MM.1S (cell line): Measurements from ENCODE around the gene LSM10.

Source experiments
- DNase-seq: peaks from one replicate; pipeline ENCODE4 v3.0.0-alpha.2; 2015
- H2AFZ ChIP-seq: fragments of 300-600 bp; sonication (generic); 2 replicates; pipeline ENCODE4 v1.6.0; 2016; ENCODE audit warnings: antibody characterized with exemption, low read length
- H3F3A ChIP-seq: fragments of 300-600 bp; sonication (generic); 2 replicates; pipeline ENCODE4 v1.6.1; 2016; ENCODE audit warnings: mild to moderate bottlenecking, antibody characterized with exemption, low read length, moderate library complexity, mixed read lengths; ENCODE audit not compliant: insufficient read depth
- H3K27ac ChIP-seq: fragments of 300-600 bp; sonication (generic); 2 replicates; pipeline ENCODE4 v1.5.1; 2016; ENCODE audit warnings: mild to moderate bottlenecking, low read length
- H3K27me3 ChIP-seq: fragments of 300-600 bp; sonication (generic); replicated peaks from 2 replicates; pipeline ENCODE4 v1.6.0; 2016; ENCODE audit warnings: low read length; ENCODE audit not compliant: insufficient read depth
- H3K36me3 ChIP-seq: fragments of 300-600 bp; sonication (generic); replicated peaks from 2 replicates; pipeline ENCODE4 v1.6.1; 2016; ENCODE audit warnings: mild to moderate bottlenecking, low read length, mixed read lengths; ENCODE audit not compliant: insufficient read depth
- H3K4me1 ChIP-seq: fragments of 300-600 bp; sonication (generic); 2 replicates; pipeline ENCODE4 v1.6.1; 2016; ENCODE audit warnings: low read length, mixed read lengths
- H3K4me2 ChIP-seq: fragments of 300-600 bp; sonication (generic); 2 replicates; pipeline ENCODE4 v1.6.0; 2016; ENCODE audit warnings: low read depth, low read length
- H3K4me3 ChIP-seq: fragments of 300-600 bp; sonication (generic); 2 replicates; pipeline ENCODE4 v1.5.1; 2016; ENCODE audit warnings: low read length, mixed read lengths
- H3K79me2 ChIP-seq: fragments of 300-600 bp; sonication (generic); 2 replicates; pipeline ENCODE4 v1.6.1; 2016; ENCODE audit warnings: mixed run types, low read length, mixed read lengths
- H3K9ac ChIP-seq: fragments of 300-600 bp; sonication (generic); 2 replicates; pipeline ENCODE4 v1.6.1; 2016; ENCODE audit warnings: low read length, mixed read lengths
- H3K9me2 ChIP-seq: fragments of 300-600 bp; sonication (generic); replicated peaks from 2 replicates; pipeline ENCODE4 v1.6.1; 2016; ENCODE audit warnings: mild to moderate bottlenecking, low read length, mixed read lengths; ENCODE audit not compliant: insufficient read depth
- H3K9me3 ChIP-seq: fragments of 300-600 bp; sonication (generic); replicated peaks from 2 replicates; pipeline ENCODE4 v1.6.1; 2016; ENCODE audit warnings: mild to moderate bottlenecking, low read length, mixed read lengths; ENCODE audit not compliant: insufficient read depth
- H4K20me1 ChIP-seq: fragments of 300-600 bp; sonication (generic); 2 replicates; pipeline ENCODE4 v1.6.1; 2016; ENCODE audit warnings: mild to moderate bottlenecking, low read length, moderate library complexity, mixed read lengths; ENCODE audit not compliant: insufficient read depth
- CTCF ChIP-seq: fragments of 300-600 bp; sonication (generic); IDR thresholded peaks from 2 replicates; pipeline ENCODE4 v1.5.1; 2016; ENCODE audit warnings: antibody characterized with exemption, low read length, mixed read lengths
- EZH2 ChIP-seq: fragments of 300-600 bp; sonication (generic); optimal IDR thresholded peaks from 2 replicates; pipeline ENCODE3; 2017; ENCODE audit warnings: low read depth, mild to moderate bottlenecking, antibody characterized with exemption, low read length, mixed read lengths
- EZH2phosphoT487 ChIP-seq: fragments of 300-600 bp; sonication (generic); IDR thresholded peaks from 2 replicates; pipeline ENCODE4 v1.6.1; 2018; ENCODE audit warnings: antibody characterized with exemption, low read length

Gene LSM10

GRCh38 chr1:36397378-36398230 is at the start of gene LSM10:
Gene LSM10 (minus strand): TSS chr1:36397908. CDS start chr1:36394129, 3,779 bp downstream.
- Histone ChIP-seq H2AFZ (peak within 1 kb of the TSS; percentile 90), H3K9me2 (no peaks in the 10 kb centered on the region), H3K27ac (peak within 1 kb of the TSS; percentile 54; the same call in 1 of the 2 replicates), H3K4me2 (peak within 1 kb of the TSS; percentile 84), H3K4me1 (peaks cover 2% of the 10 kb centered on the region; the same call in 1 of the 2 replicates), H4K20me1 (no peaks in the 10 kb centered on the region), H3K4me3 (peak within 1 kb of the TSS; percentile 77), H3F3A (no peaks in the 10 kb centered on the region), H3K36me3 (no peaks in the 10 kb centered on the region), H3K9me3 (no peaks in the 10 kb centered on the region), H3K9ac (peak within 1 kb of the TSS; percentile 81), H3K27me3 (no peaks in the 10 kb centered on the region), H3K79me2 (peaks cover 27% of the 10 kb centered on the region)
- TF ChIP-seq EZH2 (no peak), EZH2phosphoT487 (no peak), CTCF (no peak)
- DNase-seq, result peak; percentile 95

- no peaks in the 10 kb centered on the region for H3K27me3 ChIP-seq
- TF ChIP-seq CTCF (no peak), EZH2 (no peak), EZH2phosphoT487 (no peak)
- no peaks in the 10 kb centered on the region for H3F3A ChIP-seq
- no peak overlapping the region for H3K4me3 ChIP-seq
- no peaks in the 10 kb centered on the region for H3K9me2 ChIP-seq
- H3K9me3 ChIP-seq, result no peaks in the 10 kb centered on the region
- no peak overlapping the region for H3K9ac ChIP-seq
- no peak overlapping the region for H2AFZ ChIP-seq
- no peaks in the 10 kb centered on the region for H3K4me1 ChIP-seq
- H3K79me2 ChIP-seq, result no peaks in the 10 kb centered on the region
- no peak for DNase-seq
- no peaks in the 10 kb centered on the region for H4K20me1 ChIP-seq
- H3K4me2 ChIP-seq, result no peak overlapping the region
- no peaks in the 10 kb centered on the region for H3K36me3 ChIP-seq
- H3K27ac ChIP-seq, result no peak overlapping the region
Measured at GRCh38 chr1:36447450-36447849, 49.7 kb upstream of the LSM10 start.

GRCh38 chr1:36446746-36447145 is 49.0 kb upstream of the LSM10 start:
- Histone ChIP-seq H2AFZ (no peak overlapping the region), H3K4me1 (no peaks in the 10 kb centered on the region), H3K4me2 (no peak overlapping the region)

More at GRCh38 chr1:36446746-36447145, 49.0 kb upstream of the LSM10 start:
- H3F3A ChIP-seq, result no peaks in the 10 kb centered on the region
- no peaks in the 10 kb centered on the region for H3K36me3 ChIP-seq
- no peaks in the 10 kb centered on the region for H3K27me3 ChIP-seq
- H3K79me2 ChIP-seq, result no peaks in the 10 kb centered on the region
- no peak overlapping the region for H3K4me3 ChIP-seq
- TF ChIP-seq EZH2phosphoT487, result no peak
- TF ChIP-seq CTCF, result no peak
- no peak for TF ChIP-seq EZH2
- no peak overlapping the region for H3K27ac ChIP-seq
- H3K9ac ChIP-seq, result no peak overlapping the region
- no peaks in the 10 kb centered on the region for H4K20me1 ChIP-seq
- H3K9me3 ChIP-seq, result no peaks in the 10 kb centered on the region
- no peaks in the 10 kb centered on the region for H3K9me2 ChIP-seq
- DNase-seq, result no peak
